ENCODE measurements around the gene NFKBIE. TPM values are rescaled to one million over a fixed set of nuclear protein-coding genes. Genes with fewer than 3 reads are reported as not detected.

Gene NFKBIE
- total RNA-seq, 6 experiments from 2014 or later, result 4.2 to 6.7 (median 5.8) TPM

GRCh38 chr6:44294832-44295791 lies 29.8 kb upstream of the NFKBIE start:
- no peak overlapping the region for H3K4me3 Mint-ChIP-seq

GRCh38 chr6:44292661-44293365 lies 27.5 kb upstream of the NFKBIE start:
- Mint-ChIP-seq H3K27ac (no peak overlapping the region), H3K27me3 (ENCODE audit: insufficient read depth) (peaks cover 59% of the 10 kb centered on the region), H3K4me3 (no peak overlapping the region), H3K9me3 (no peaks in the 10 kb centered on the region), H3K4me1 (ENCODE audit: low read depth) (no peaks in the 10 kb centered on the region), H3K36me3 (ENCODE audit: low read depth) (no peaks in the 10 kb centered on the region)
- DNase-seq, result no peak
- no peak for TF ChIP-seq CTCF (IDR thresholded peaks at IDR 0.05)

More at GRCh38 chr6:44294832-44295791, 29.8 kb upstream of the NFKBIE start:
- Mint-ChIP-seq H3K27ac (no peak overlapping the region), H3K27me3 (ENCODE audit: insufficient read depth) (peaks cover 60% of the 10 kb centered on the region), H3K4me1 (ENCODE audit: low read depth) (no peaks in the 10 kb centered on the region), H3K36me3 (ENCODE audit: low read depth) (peaks cover 3% of the 10 kb centered on the region), H3K9me3 (no peaks in the 10 kb centered on the region)
- DNase-seq, result no peak
- TF ChIP-seq CTCF (IDR thresholded peaks at IDR 0.05), result no peak

GRCh38 chr6:44291841-44292240 lies 26.5 kb upstream of the NFKBIE start:
- no peaks in the 10 kb centered on the region for H3K36me3 Mint-ChIP-seq (ENCODE audit: low read depth)

GRCh38 chr6:44289726-44290260 lies 24.4 kb upstream of the NFKBIE start:
- Mint-ChIP-seq H3K4me3 (no peak overlapping the region), H3K36me3 (ENCODE audit: low read depth) (no peaks in the 10 kb centered on the region), H3K27ac (no peak overlapping the region), H3K27me3 (ENCODE audit: insufficient read depth) (peaks cover 56% of the 10 kb centered on the region), H3K4me1 (ENCODE audit: low read depth) (no peaks in the 10 kb centered on the region), H3K9me3 (no peaks in the 10 kb centered on the region)
- no peak for DNase-seq
- TF ChIP-seq CTCF (IDR thresholded peaks at IDR 0.05), result no peak

More at GRCh38 chr6:44291841-44292240, 26.5 kb upstream of the NFKBIE start:
- Mint-ChIP-seq H3K27me3 (ENCODE audit: insufficient read depth) (peaks cover 59% of the 10 kb centered on the region), H3K4me1 (ENCODE audit: low read depth) (no peaks in the 10 kb centered on the region), H3K9me3 (no peaks in the 10 kb centered on the region), H3K27ac (no peak overlapping the region), H3K4me3 (no peak overlapping the region)
- DNase-seq, result no peak
- TF ChIP-seq CTCF (IDR thresholded peaks at IDR 0.05), result no peak

- no peaks in the 10 kb centered on the region for H3K4me1 Mint-ChIP-seq (ENCODE audit: low read depth)
Observed at GRCh38 chr6:44286747-44287146, 21.4 kb upstream of the NFKBIE start.

More at GRCh38 chr6:44286747-44287146, 21.4 kb upstream of the NFKBIE start:
- Mint-ChIP-seq H3K4me3 (no peak overlapping the region), H3K9me3 (no peaks in the 10 kb centered on the region), H3K27me3 (ENCODE audit: insufficient read depth) (peaks cover 59% of the 10 kb centered on the region), H3K27ac (no peak overlapping the region), H3K36me3 (ENCODE audit: low read depth) (no peaks in the 10 kb centered on the region)
- no peak; the same call in 1 of the 2 replicates for TF ChIP-seq CTCF (IDR thresholded peaks at IDR 0.05)
- DNase-seq, result no peak

All from HFFc6 (cell line).